ENCODE results near the gene UAP1. TPM values are rescaled to one million over a fixed set of nuclear protein-coding genes. Genes with fewer than 3 reads are reported as not detected.

UAP1 gene
- total RNA-seq (2014; rRNA removed; shearing (Covaris generic)) (30.0 and 32.1 TPM in 2 replicates), total RNA-seq (2022) (39.0 and 41.2 TPM in 2 replicates), Bru-seq, nascent RNA (percentile 75 among the genes with signal in this experiment), BruChase-seq, experiment 1, labeled RNA remaining after a 6-hour chase (percentile 71 among the genes with signal in this experiment), BruChase-seq, experiment 2, labeled RNA remaining after a 2-hour chase (percentile 69 among the genes with signal in this experiment)
- long read RNA-seq, transcript UAP1-201 (11 exons, 2,377 nt): minor isoform, 6 of 70 reads
- long read RNA-seq, transcript UAP1-204 (10 exons, 2,294 nt): major isoform, 48 of 70 reads
- long read RNA-seq, partial matches to known transcripts: 4 of 70 reads
- long read RNA-seq, other reads (novel, unspliced or antisense): 12 of 70 reads

- peak; percentile 16 for DNase-seq (ENCODE audit: low spot score)
- H3K79me2 ChIP-seq (ENCODE audit: insufficient read depth, low read depth, low read length): peaks cover 17% of the 10 kb centered on the region; the same call in 1 of the 2 replicates
- no peaks in the 10 kb centered on the region for H4K20me1 ChIP-seq (ENCODE audit: insufficient read depth, low read length)
- ChIA-PET POLR2A (interaction anchor here (1.1 kb wide), 1 partner anchor 63 kb away, joined by 4 read pairs; no protein-coding TSS in a partner anchor), CTCF (ENCODE audit: unreplicated experiment) (no interaction called here)
- H3K4me2 ChIP-seq (ENCODE audit: low read length): peak within 1 kb of the TSS; percentile 99
- no TSS peak for BruUV-seq (replicated peaks)
- TF ChIP-seq EZH2phosphoT487 (IDR thresholded peaks at IDR 0.05; ENCODE audit: borderline replicate concordance, low read depth, low read length) (no peak), CTCF (conservative IDR thresholded peaks at IDR 0.05; ENCODE audit: low read length) (no peak)
- peak within 1 kb of the TSS; percentile 83 for H3K4me3 ChIP-seq (ENCODE audit: low read depth, low read length, poor library complexity, severe bottlenecking)
- H3K27ac ChIP-seq (ENCODE audit: low read depth, low read length, poor library complexity, severe bottlenecking): no peak within 1 kb of the TSS
- peaks cover 14% of the 10 kb centered on the region for H3K4me1 ChIP-seq (ENCODE audit: insufficient read depth, low read length, poor library complexity, severe bottlenecking)
- no peaks in the 10 kb centered on the region for H3K9me3 ChIP-seq (ENCODE audit: low read length)
- H2AFZ ChIP-seq (ENCODE audit: low read length): peak within 1 kb of the TSS; percentile 97
- no peaks in the 10 kb centered on the region for H3K9me2 ChIP-seq (ENCODE audit: insufficient read depth, low read length)
- H3K36me3 ChIP-seq (ENCODE audit: insufficient read depth, low read length): peaks cover 7% of the 10 kb centered on the region
- intact Hi-C loops (cut with micrococcal nuclease; ENCODE audit: unreplicated experiment): loop anchor here (1.0 kb wide), 1 partner anchor 64 kb away; no protein-coding TSS in a partner anchor
Measured at GRCh38 chr1:162561616-162562469, at the start of gene UAP1. TSS of gene UAP1 (plus strand) at chr1:162561722. CDS start at chr1:162566069, 4,347 bp downstream.

DNA sequence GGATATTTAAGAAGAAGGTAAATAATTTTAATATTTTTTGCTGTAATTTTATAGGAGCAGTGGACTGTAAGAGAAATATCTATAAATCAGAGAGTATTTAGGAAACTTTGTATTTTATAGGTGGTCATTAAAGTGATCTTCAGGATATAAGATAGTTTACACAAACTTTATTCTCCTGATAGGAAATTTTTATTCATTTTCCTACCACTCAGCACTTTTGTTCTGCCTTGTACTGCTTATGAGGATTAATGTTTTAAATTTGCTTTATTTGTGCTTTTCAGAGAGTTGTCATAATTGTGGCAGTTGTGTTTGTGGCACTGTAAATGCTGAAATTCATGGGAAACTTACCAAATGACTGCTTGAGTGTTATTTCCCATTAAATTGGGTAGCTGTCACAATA lies 34.2 kb upstream of the UAP1 start:
- H4K20me1 ChIP-seq (ENCODE audit: insufficient read depth, low read length): peaks cover 7% of the 10 kb centered on the region; the same call in 1 of the 2 replicates
- TF ChIP-seq EZH2phosphoT487 (IDR thresholded peaks at IDR 0.05; ENCODE audit: borderline replicate concordance, low read depth, low read length): no peak
- TF ChIP-seq CTCF (conservative IDR thresholded peaks at IDR 0.05; ENCODE audit: low read length): no peak
- H3K9me2 ChIP-seq (ENCODE audit: insufficient read depth, low read length): no peaks in the 10 kb centered on the region
- peaks cover 73% of the 10 kb centered on the region for H3K36me3 ChIP-seq (ENCODE audit: insufficient read depth, low read length)
- ChIA-PET CTCF (ENCODE audit: unreplicated experiment) (no interaction called here), POLR2A (interaction anchor here (0.6 to 2.2 kb wide), 7 partner anchors 11 to 404 kb away, joined by 3 to 16 read pairs (median 3); no protein-coding TSS in a partner anchor)
- H3K4me3 ChIP-seq (ENCODE audit: low read depth, low read length, poor library complexity, severe bottlenecking): no peak overlapping the region
- H3K79me2 ChIP-seq (ENCODE audit: insufficient read depth, low read depth, low read length): no peaks in the 10 kb centered on the region
- intact Hi-C loops (cut with micrococcal nuclease; ENCODE audit: unreplicated experiment): no loop called here
- H3K4me2 ChIP-seq (ENCODE audit: low read length): no peak overlapping the region
- H3K9me3 ChIP-seq (ENCODE audit: low read length): no peaks in the 10 kb centered on the region
- no peak for DNase-seq (ENCODE audit: low spot score)
- H2AFZ ChIP-seq (ENCODE audit: low read length): no peak overlapping the region
- H3K27ac ChIP-seq (ENCODE audit: low read depth, low read length, poor library complexity, severe bottlenecking): no peak overlapping the region
- BruUV-seq (replicated peaks): no TSS peak
- H3K4me1 ChIP-seq (ENCODE audit: insufficient read depth, low read length, poor library complexity, severe bottlenecking): peaks cover 11% of the 10 kb centered on the region

Measured in OCI-LY7 (cell line).